BE2C (cell line): ENCODE results near the gene HYCC1.
"Not testable (repeated sequence)": the region's sequence is repeated elsewhere in the genome, so short reads cannot be mapped to it uniquely, and the experiment has no call there.

ENCODE experiments used
- DNase-seq: peaks from one replicate; pipeline ENCODE4 v3.0.0-alpha.2; 2020
- H3K27me3 ChIP-seq: fragments of 250-450 bp; sonication (Bioruptor Pico); 2 replicates; pipeline ENCODE4 v1.5.1; 2020; ENCODE audit warnings: mild to moderate bottlenecking
- H3K36me3 ChIP-seq: fragments of 250-450 bp; sonication (Bioruptor Pico); 2 replicates; pipeline ENCODE4 v1.5.1; 2020; ENCODE audit warnings: mild to moderate bottlenecking
- H3K4me1 ChIP-seq: fragments of 250-450 bp; sonication (Bioruptor Pico); 2 replicates; pipeline ENCODE4 v1.5.1; 2020
- H3K4me3 ChIP-seq: 2 replicates; pipeline ENCODE4 v1.5.1; 2011; ENCODE audit warnings: low read depth, low read length
- H3K9me3 ChIP-seq: fragments of 250-450 bp; sonication (Bioruptor Pico); 2 replicates; pipeline ENCODE4 v1.5.1; 2020
- TF ChIP-seq, protein P1 (sequence below): IDR thresholded peaks from 2 replicates; pipeline ENCODE4 v1.5.1; 2012; ENCODE audit warnings: mild to moderate bottlenecking, low read depth, low read length

The HYCC1 gene

DNA sequence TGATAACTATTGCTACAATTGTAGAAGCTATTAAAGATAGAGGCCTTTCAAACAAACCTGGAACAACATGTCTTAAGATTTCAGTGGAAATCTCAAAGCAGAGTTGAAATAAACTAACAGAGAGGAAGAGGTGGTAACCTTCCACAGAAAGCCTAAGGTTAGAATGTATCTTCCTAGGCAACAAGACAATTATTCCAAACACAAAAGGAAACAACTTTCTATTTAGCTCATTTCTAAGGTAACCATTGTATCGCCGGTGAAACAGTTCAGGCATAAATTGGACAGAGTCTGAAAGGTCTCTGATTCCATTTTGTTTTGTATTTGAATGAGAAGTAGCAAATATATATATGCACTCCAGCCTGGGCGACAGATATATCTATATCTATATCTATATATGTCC, 30.7 kb upstream of the HYCC1 start:
- no peaks in the 10 kb centered on the region for H3K4me1 ChIP-seq
- TF ChIP-seq, protein P1, sequence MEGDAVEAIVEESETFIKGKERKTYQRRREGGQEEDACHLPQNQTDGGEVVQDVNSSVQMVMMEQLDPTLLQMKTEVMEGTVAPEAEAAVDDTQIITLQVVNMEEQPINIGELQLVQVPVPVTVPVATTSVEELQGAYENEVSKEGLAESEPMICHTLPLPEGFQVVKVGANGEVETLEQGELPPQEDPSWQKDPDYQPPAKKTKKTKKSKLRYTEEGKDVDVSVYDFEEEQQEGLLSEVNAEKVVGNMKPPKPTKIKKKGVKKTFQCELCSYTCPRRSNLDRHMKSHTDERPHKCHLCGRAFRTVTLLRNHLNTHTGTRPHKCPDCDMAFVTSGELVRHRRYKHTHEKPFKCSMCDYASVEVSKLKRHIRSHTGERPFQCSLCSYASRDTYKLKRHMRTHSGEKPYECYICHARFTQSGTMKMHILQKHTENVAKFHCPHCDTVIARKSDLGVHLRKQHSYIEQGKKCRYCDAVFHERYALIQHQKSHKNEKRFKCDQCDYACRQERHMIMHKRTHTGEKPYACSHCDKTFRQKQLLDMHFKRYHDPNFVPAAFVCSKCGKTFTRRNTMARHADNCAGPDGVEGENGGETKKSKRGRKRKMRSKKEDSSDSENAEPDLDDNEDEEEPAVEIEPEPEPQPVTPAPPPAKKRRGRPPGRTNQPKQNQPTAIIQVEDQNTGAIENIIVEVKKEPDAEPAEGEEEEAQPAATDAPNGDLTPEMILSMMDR: no peak
- no peaks in the 10 kb centered on the region for H3K36me3 ChIP-seq
- no peak for DNase-seq
- no peaks in the 10 kb centered on the region for H3K9me3 ChIP-seq
- H3K27me3 ChIP-seq: no peaks in the 10 kb centered on the region
- H3K4me3 ChIP-seq: no peak overlapping the region

- DNase-seq: no peak
These were observed 29.5 kb upstream of the HYCC1 start for GRCh38 chr7:23043441-23043840.

GRCh38 chr7:23039674-23040073, 25.7 kb upstream of the HYCC1 start:
- H3K4me3 ChIP-seq, H3K27me3 ChIP-seq, DNase-seq, H3K9me3 ChIP-seq, H3K36me3 ChIP-seq, H3K4me1 ChIP-seq: not testable (repeated sequence)

More at GRCh38 chr7:23043441-23043840, 29.5 kb upstream of the HYCC1 start:
- no peaks in the 10 kb centered on the region for H3K36me3 ChIP-seq
- TF ChIP-seq, protein P1: no peak
- no peaks in the 10 kb centered on the region for H3K9me3 ChIP-seq
- H3K27me3 ChIP-seq: no peaks in the 10 kb centered on the region
- H3K4me3 ChIP-seq: no peak overlapping the region
- no peaks in the 10 kb centered on the region for H3K4me1 ChIP-seq

- not testable (repeated sequence) for H3K36me3 ChIP-seq, DNase-seq, H3K4me1 ChIP-seq, H3K27me3 ChIP-seq, H3K4me3 ChIP-seq, H3K9me3 ChIP-seq
These were observed 21.8 kb upstream of the HYCC1 start for GRCh38 chr7:23035542-23036371.

DNA sequence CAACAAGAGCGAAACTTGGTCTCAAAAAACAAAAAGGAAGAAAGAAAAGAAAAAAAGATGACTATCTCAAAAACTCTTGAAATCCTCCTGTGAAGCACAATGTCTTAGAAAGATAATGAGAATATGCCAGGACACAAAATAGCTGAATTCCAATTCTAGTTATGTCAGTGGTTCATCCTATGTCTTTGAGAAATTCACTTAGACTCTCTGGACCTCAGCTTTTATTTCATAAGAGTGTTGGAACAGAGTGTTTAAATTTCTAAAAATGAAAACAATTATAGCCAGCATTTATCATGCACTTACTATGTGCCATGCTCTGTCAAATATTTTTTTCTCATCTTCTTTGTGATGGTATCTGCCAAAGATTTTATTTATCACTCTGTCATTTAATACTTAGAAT, 13.3 kb upstream of the HYCC1 start:
- Histone ChIP-seq H3K36me3 (no peaks in the 10 kb centered on the region), H3K4me1 (no peaks in the 10 kb centered on the region)
- TF ChIP-seq, protein P1: no peak

GRCh38 chr7:23026164-23026563, 12.2 kb upstream of the HYCC1 start:
- peaks cover 29% of the 10 kb centered on the region for H3K27me3 ChIP-seq
- no peak for DNase-seq
- no peaks in the 10 kb centered on the region for H3K36me3 ChIP-seq
- no peaks in the 10 kb centered on the region for H3K9me3 ChIP-seq
- TF ChIP-seq, protein P1: no peak
- H3K4me3 ChIP-seq: no peak overlapping the region
- no peaks in the 10 kb centered on the region for H3K4me1 ChIP-seq

More for the DNA sequence above, 13.3 kb upstream of the HYCC1 start:
- Histone ChIP-seq H3K4me3 (no peak overlapping the region), H3K27me3 (peaks cover 29% of the 10 kb centered on the region), H3K9me3 (no peaks in the 10 kb centered on the region)
- no peak for DNase-seq

DNA sequence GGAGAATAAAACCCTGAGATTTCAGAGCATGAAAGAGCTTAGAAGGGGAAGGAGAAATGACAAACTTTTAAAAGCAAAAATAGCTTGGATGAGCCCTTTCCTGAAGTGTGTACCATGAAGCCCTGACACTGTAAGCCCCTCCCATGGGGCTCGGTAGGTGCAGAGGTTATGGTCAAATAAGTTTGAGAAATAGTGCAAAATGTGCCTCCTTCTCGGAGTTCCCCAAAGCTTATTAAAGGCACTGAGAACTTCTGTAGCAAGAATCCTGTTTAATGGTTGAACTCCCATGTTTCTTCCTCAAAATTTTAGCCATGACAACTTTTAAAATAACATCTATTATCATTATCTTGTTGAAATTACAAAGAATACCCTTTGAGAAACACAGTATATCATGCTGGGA, 10.5 kb upstream of the HYCC1 start:
- H3K4me3 ChIP-seq: no peak overlapping the region
- no peaks in the 10 kb centered on the region for H3K4me1 ChIP-seq
- peaks cover 36% of the 10 kb centered on the region for H3K27me3 ChIP-seq
- TF ChIP-seq, protein P1: no peak
- no peaks in the 10 kb centered on the region for H3K36me3 ChIP-seq
- DNase-seq: no peak
- H3K9me3 ChIP-seq: no peaks in the 10 kb centered on the region
